ENCODE measurements around the gene RPS6KB2.

Gene RPS6KB2

DNA sequence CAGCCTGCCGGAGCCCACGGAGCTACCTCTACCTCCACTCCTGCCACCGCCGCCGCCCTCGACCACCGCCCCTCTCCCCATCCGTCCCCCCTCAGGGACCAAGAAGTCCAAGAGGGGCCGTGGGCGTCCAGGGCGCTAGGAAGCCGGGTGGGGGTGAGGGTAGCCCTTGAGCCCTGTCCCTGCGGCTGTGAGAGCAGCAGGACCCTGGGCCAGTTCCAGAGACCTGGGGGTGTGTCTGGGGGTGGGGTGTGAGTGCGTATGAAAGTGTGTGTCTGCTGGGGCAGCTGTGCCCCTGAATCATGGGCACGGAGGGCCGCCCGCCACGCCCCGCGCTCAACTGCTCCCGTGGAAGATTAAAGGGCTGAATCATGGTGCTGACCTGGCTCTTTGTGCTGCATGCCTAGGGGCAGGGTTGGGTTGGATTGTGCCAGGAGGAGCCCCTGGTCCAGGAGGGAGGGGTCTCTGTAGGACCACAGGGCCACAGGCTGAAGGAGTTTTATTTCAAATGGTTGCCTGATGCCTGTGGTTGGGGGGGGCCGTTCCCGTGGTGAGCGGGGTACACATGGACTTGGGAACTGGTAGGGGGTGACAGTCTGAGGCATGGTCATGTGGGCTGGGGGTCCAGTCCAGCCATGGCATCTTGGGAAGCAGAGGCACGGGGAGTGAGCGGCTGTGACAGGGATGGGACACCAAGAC lies 6.9 kb downstream of the RPS6KB2 start:
- no peaks in the 10 kb centered on the region for H3K36me3 ChIP-seq (ENCODE audit: insufficient read depth)
- no peaks in the 10 kb centered on the region for H3K4me1 ChIP-seq (ENCODE audit: low read depth, poor library complexity, severe bottlenecking)
- H3K9ac ChIP-seq: no peak overlapping the region
- H3K27me3 ChIP-seq (ENCODE audit: insufficient read depth, low read depth): no peaks in the 10 kb centered on the region
- no peak overlapping the region for H3K4me3 ChIP-seq (IDR thresholded peaks at IDR 0.05; ENCODE audit: insufficient read depth, low read depth, low read length)
- H4K20me1 ChIP-seq (ENCODE audit: insufficient read depth): no peaks in the 10 kb centered on the region
- no peak overlapping the region for H3K27ac ChIP-seq
- peaks cover 2% of the 10 kb centered on the region; the same call in 1 of the 2 replicates for H3K79me2 ChIP-seq (ENCODE audit: insufficient read depth, low read depth)
- no peak overlapping the region for H3K4me2 ChIP-seq
- H2AFZ ChIP-seq (ENCODE audit: low read depth): no peak overlapping the region
- TF ChIP-seq, protein P1, sequence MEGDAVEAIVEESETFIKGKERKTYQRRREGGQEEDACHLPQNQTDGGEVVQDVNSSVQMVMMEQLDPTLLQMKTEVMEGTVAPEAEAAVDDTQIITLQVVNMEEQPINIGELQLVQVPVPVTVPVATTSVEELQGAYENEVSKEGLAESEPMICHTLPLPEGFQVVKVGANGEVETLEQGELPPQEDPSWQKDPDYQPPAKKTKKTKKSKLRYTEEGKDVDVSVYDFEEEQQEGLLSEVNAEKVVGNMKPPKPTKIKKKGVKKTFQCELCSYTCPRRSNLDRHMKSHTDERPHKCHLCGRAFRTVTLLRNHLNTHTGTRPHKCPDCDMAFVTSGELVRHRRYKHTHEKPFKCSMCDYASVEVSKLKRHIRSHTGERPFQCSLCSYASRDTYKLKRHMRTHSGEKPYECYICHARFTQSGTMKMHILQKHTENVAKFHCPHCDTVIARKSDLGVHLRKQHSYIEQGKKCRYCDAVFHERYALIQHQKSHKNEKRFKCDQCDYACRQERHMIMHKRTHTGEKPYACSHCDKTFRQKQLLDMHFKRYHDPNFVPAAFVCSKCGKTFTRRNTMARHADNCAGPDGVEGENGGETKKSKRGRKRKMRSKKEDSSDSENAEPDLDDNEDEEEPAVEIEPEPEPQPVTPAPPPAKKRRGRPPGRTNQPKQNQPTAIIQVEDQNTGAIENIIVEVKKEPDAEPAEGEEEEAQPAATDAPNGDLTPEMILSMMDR (conservative IDR thresholded peaks at IDR 0.05; ENCODE audit: low read depth, low read length): no peak

GRCh38 chr11:67435727-67436458 lies 7.6 kb downstream of the RPS6KB2 start:
- Histone ChIP-seq H3K4me1 (ENCODE audit: low read depth, poor library complexity, severe bottlenecking) (no peaks in the 10 kb centered on the region), H3K9ac (no peak overlapping the region), H3K4me3 (IDR thresholded peaks at IDR 0.05; ENCODE audit: insufficient read depth, low read depth, low read length) (no peak overlapping the region), H4K20me1 (ENCODE audit: insufficient read depth) (no peaks in the 10 kb centered on the region), H3K27ac (no peak overlapping the region), H3K36me3 (ENCODE audit: insufficient read depth) (no peaks in the 10 kb centered on the region), H2AFZ (ENCODE audit: low read depth) (no peak overlapping the region), H3K27me3 (ENCODE audit: insufficient read depth, low read depth) (no peaks in the 10 kb centered on the region), H3K79me2 (ENCODE audit: insufficient read depth, low read depth) (no peaks in the 10 kb centered on the region), H3K4me2 (no peak overlapping the region)
- TF ChIP-seq, protein P1 (conservative IDR thresholded peaks at IDR 0.05; ENCODE audit: low read depth, low read length): no peak

GRCh38 chr11:67436459-67437081 lies 8.3 kb downstream of the RPS6KB2 start:
- Histone ChIP-seq H3K4me3 (IDR thresholded peaks at IDR 0.05; ENCODE audit: insufficient read depth, low read depth, low read length) (no peak overlapping the region), H3K79me2 (ENCODE audit: insufficient read depth, low read depth) (no peaks in the 10 kb centered on the region), H3K36me3 (ENCODE audit: insufficient read depth) (no peaks in the 10 kb centered on the region), H3K4me1 (ENCODE audit: low read depth, poor library complexity, severe bottlenecking) (no peaks in the 10 kb centered on the region), H3K9ac (no peak overlapping the region), H3K27me3 (ENCODE audit: insufficient read depth, low read depth) (no peaks in the 10 kb centered on the region), H3K4me2 (no peak overlapping the region), H2AFZ (ENCODE audit: low read depth) (no peak overlapping the region), H3K27ac (no peak overlapping the region), H4K20me1 (ENCODE audit: insufficient read depth) (no peaks in the 10 kb centered on the region)
- TF ChIP-seq, protein P1 (conservative IDR thresholded peaks at IDR 0.05; ENCODE audit: low read depth, low read length): no peak

DNA sequence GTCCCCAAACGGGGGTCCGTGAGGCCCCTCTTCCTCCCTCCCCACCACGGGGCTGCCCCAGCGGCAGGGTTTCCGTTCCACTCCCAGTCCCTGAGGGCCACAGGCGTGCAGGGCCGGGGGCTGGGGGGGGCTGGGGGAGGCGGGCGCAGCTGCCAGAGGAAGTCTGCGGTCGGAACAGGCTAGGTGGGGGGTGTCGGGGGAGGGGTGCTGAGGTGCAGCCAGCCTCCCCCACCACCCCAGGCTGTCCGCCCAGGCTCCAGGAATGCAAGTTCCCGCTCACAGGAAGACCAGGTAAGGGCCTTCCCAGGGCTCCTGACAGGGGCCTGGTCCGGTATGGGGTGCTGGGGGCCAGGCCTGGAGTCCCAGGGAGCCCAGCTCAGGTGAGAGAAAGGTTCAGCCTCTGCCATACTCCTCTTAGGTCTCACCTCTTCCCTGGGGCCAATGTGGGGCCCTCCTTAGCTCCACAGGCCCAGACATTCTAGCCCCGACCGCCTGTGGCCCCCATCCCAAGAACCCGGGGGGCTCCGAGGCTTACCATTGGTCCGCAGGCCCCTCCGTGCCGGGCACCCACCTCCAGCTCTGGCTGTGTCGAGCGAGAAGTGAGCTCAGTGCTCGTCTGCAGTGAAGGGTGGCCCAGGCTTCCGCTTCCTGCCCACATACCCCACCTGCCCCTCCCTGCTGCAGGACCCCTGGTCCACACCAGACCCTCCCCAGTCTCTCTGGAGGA lies 9.0 kb downstream of the RPS6KB2 start, which contains the start of gene PTPRCAP:
TSS of gene PTPRCAP (minus strand) at position 601 of the 727 bp plus-strand sequence. CDS start at position 538, 63 bp downstream.
- Histone ChIP-seq H3K9ac (no peak within 1 kb of the TSS), H3K4me2 (no peak within 1 kb of the TSS), H2AFZ (ENCODE audit: low read depth) (no peak within 1 kb of the TSS), H3K79me2 (ENCODE audit: insufficient read depth, low read depth) (no peaks in the 10 kb centered on the region), H3K27ac (no peak within 1 kb of the TSS), H3K36me3 (ENCODE audit: insufficient read depth) (no peaks in the 10 kb centered on the region), H3K27me3 (ENCODE audit: insufficient read depth, low read depth) (no peaks in the 10 kb centered on the region), H4K20me1 (ENCODE audit: insufficient read depth) (no peaks in the 10 kb centered on the region), H3K4me3 (IDR thresholded peaks at IDR 0.05; ENCODE audit: insufficient read depth, low read depth, low read length) (no peak within 1 kb of the TSS), H3K4me1 (ENCODE audit: low read depth, poor library complexity, severe bottlenecking) (no peaks in the 10 kb centered on the region)
- TF ChIP-seq, protein P1 (conservative IDR thresholded peaks at IDR 0.05; ENCODE audit: low read depth, low read length): no peak
